ENCODE measurements around the gene KDM2A.

The KDM2A gene

DNA sequence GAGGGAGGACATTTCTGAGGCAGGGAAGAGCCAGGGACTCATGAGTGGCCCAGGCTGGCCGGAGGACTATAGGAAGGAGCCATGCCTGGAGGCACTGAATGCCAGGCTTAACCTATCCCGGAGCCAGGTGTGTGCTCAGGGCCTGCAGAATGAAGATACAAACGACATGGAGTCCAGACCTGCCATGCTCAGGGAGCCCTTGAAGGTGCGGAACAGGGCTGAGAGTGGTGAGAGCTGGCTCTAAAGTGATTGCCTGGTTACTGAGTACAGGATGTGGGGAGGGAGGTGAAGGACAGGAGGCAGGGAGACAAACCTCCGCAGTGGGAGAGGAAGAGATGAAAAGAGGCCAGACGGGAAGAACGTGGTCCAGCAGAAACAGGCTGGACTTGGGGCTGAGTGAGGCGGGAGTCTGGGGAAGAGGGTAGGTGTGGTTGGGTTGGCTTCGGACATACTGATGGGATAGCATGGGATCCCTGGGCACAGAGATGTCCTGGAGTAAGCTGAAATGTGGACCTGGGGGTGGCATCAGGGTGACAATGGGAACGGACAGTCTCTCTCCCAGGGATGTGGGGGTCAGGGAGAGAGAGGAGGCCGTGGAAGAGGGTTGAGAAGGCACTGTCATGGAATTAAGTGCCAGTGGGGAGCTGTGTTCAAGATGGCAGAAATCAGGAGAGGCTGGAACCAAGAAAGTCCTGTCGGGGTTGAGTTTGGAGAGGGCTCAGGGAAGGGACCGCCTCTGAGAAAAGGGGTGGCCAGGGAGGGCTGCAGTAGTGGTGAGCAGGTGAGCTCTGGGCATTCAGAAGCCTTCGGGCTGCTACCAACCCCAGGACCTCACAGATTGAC lies 168.5 kb downstream of the KDM2A start:
- DNase-seq, result peak; percentile 70

DNA sequence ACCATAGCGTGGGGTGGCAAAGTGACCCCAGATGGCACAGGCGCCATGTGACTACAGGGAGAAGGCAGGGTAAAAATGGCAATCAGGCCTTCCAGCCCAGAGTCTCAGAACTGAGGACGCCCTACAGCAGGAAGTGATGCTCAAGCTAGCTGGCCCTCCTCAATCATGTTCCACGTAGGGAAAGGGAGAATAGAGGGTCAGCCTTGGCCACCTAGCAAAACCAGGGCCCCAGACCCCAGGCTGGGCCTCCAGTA lies 169.1 kb downstream of the KDM2A start:
- no peak for DNase-seq

DNA sequence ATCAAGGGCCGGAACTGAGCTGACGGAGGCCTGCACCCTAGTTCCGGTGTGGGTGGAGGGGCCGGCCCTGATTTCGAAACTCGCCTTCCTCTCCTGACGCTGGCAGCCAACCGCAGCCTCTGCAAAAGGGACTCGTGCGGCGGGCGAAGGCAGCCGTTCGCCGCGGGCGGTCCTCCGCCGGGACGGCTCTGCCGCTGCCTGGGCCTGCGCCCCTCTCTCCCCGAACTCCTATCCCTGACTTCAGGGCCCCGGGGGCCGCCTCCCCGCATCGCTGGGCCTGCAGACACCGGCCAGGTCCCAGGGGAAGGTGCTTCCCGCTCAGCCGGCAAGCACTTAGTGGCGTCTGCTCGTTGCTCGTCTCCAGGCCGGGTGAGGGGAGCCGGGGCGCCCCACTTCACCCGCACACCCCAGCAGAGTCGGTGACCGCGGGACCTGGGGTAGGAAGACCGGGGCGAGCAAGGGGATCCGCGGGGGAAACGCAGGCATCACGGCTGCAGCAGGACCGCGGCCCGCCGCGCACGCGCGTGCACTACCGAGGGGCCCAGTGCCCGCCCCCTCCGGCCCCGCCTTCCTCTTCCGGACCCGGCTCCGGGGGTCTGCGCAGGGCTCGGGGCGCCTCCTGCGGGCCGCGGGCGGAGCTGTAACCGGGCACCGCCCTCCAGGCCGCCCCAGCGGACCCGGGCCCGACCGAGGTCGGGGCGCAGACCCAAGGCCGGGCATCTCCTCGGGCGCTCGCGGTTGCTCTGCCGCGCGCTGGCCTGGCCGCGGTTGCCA lies 169.6 kb downstream of the KDM2A start:
- DNase-seq, result peak; percentile 95

DNA sequence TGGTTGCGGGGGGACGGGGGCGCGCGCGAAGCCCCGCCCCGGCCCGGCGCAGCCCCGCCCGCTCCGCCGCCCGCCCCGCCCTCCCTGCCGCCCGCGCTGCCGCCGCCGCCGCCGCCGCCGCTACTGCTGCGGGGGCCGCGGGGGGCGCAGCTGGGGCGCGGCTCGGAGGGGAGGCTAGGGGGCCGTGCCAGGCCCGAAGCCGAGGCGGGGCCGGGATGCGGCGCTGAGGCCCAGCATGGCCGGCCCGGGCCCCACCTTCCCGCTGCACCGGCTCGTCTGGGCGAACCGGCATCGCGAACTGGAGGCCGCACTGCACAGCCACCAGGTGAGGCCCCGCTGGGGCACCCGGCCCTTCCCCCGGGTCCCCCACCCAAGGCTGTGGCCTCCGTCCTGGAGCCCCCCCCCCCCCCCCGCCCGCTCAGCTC lies 170.2 kb downstream of the KDM2A start, which contains the start of gene ANKRD13D:
Gene ANKRD13D (plus strand): TSS at position 78 of the 425 bp plus-strand sequence. CDS start 158 bp downstream, at position 236.
- no peak for DNase-seq

DNA sequence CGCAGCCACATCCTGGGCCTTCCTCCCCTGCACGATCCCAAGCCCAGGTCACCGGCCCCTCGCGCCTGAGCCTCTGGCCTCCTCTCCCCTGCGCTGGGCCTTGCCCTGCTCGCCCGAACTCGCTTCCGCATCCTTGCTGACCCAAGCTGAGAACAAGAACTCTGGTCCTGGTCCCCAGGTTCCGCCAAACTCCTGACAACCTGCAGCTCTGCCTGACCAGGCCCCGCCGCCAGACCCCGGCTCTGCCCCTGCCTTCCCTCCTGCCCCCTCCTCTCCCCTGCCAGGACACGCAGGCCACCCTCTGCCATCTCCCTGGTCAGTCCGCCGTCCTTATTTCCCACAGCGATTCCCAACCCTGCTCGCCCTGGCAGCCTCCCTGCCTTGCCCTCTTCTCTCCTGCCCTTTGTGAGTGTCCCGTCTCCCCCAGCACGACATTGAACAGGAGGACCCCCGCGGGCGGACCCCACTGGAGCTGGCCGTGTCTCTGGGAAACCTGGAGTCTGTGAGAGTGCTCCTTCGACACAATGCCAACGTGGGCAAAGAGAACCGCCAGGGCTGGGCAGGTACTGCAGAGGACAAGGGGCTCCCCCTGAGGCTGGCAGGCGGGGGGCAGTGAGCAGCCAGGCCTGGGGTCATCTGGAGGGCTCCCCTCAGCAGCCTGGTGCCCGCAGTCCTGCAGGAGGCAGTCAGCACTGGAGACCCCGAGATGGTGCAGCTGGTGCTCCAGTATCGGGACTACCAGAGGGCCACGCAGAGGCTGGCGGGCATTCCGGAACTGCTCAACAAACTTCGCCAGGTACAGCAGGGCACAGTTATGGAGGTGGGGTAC lies 170.8 kb downstream of the KDM2A start:
- DNase-seq, result no peak

DNA sequence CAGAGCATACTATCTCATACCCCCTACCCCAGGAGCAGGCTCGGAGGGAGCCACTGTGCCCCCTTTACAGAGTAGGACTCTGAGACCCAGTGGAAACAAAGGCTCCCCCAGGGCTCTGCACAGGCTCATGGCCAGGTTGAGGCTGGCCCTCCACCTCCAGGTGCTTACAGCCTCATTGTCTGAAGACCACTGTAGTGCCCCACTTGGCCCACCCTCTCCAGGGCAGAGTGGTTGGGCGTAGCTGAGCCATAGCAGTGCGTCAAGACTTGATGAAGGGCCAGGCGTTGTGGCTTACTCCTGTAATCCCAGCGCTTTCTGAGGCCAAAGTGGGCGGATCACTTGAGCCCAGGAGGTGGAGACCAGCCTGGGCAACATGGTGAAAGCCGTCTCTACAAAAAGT lies 171.7 kb downstream of the KDM2A start:
- DNase-seq, result no peak

DNA sequence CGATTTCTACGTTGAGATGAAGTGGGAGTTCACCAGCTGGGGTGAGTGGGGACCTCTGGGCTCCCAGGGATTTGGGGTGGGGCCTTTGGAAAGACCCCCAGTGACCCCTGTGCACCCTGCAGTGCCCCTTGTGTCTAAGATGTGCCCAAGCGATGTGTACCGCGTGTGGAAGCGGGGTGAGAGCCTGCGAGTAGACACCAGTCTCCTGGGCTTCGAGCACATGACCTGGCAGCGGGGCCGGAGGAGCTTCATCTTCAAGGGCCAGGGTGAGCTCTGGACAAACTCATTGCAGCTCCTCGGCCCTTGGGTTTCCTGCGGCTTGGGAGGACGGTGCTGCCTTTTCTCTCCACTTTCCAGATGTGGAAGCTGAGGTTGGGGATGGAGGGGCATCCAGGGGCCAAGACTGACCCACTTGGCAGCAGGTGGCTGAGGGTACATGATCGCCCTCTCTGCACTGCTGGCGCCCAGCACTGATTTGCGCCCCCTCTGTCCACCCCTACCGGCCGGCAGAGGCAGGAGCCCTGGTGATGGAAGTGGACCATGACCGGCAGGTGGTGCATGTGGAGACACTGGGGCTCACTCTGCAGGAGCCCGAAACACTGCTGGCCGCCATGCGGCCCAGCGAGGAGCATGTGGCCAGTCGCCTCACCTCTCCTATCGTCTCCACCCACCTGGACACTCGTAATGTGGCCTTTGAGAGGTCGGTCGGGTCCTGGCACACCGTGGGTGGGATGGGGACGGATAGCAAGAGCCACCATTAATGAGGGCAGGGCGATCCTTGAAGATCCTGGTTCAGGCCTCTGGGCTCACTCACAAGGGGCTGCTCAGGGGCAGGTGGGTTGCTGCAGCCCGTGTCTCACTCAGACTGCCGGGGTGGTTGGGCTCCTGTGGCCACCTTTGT lies 172.7 kb downstream of the KDM2A start:
- DNase-seq, result no peak

DNA sequence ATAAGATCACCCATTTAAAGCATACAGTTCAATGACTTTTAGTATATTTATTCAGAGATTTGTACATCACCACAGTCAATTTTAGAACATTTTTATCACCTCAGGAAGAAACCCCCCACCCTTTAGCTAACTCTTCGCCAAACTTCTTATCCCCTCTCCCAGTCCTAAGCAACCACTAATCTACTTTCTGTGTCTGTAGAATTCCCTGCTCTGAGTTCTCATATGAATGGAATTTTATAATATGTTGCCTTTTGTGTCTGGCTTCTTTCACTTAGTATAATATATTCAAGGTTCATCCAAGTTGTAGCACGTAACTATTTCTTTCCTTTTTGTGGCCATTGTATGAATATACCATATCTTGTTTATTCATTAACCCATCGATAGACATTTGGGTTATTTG lies 173.6 kb downstream of the KDM2A start:
- no peak for DNase-seq

DNA sequence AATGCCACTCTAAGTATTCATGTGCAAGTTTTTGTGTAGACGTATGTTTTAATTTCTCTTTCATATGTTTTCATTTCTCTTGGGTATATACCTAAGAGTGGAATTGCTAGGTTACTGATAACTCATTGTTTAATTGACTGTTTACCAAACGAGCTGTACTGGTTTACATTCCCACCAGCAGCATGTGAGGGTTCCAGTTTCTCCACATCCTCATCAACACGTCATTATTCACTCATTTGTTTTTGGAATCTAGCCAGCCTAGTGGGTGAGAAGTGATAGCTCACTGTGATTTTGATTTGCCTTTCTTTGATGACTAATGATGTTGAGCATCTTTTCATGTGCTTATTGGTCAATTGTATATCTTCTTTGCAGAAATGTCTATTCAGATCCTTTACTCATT lies 174.0 kb downstream of the KDM2A start:
- no peak for DNase-seq

DNA sequence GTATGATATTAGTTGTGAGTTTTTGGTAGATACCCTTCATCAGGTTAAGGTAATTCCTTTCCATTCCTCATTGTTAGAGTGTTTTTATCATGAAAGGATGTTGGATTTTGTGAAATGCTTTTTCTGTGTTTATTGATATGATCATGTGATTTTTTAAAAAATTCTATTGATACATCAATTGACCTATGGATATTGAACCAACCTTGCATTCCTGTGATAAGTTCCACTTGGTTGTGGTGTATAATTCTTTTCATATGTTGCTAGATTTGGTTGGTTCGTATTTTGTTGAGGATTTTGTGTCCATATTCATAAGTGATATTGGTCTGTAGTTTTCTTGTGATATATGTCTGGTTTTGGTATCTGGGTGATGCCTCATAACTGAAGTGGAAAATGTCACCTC lies 176.8 kb downstream of the KDM2A start:
- no peak for DNase-seq

DNA sequence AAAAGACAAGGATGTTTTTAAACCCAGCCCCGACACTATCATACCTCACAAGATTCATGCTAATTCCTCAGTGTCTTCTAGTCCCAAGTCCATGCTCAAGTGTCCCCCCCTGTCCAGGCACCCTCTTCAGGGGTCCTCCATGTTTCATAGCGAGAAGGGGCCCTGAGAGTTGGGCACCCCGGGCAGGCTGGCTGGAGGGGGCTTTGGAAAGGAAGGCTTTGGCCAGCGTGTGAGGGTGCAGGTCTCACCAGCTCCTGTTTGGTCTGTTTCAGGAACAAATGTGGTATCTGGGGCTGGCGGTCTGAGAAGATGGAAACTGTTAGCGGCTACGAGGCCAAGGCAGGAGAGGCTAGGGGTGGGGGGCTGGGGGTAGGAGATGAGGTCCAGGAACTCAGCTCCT lies 179.7 kb downstream of the KDM2A start:
- no peak for DNase-seq

DNA sequence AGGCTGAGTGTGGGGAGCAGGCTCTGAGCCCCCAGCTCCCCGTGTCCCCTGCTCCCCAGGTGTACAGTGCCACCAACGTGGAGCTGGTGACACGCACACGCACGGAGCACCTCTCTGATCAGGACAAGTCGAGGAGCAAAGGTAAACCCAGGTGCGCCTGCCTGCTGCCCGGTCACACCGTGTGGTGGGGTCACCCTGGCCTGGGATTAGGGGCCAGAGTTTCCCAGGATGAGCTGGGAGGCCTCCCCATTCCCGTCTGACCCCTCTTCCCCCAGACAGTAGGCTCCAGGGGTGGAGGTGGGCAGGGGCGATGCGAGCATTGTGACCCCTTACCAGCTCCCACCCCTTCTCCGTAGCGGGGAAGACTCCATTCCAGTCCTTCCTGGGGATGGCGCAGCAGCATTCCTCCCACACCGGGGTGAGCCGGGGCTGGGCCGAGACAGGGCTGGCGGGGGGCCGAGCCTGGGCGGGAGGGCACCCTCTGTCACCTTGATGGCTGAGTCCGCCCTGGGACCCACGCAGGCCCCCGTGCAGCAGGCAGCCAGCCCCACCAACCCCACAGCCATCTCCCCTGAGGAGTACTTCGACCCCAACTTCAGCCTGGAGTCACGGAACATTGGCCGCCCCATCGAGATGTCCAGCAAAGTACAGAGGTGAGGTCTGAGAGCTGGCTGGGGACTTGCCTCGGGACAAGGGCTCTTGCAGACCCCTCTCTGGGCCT lies 180.6 kb downstream of the KDM2A start:
- DNase-seq, result no peak

DNA sequence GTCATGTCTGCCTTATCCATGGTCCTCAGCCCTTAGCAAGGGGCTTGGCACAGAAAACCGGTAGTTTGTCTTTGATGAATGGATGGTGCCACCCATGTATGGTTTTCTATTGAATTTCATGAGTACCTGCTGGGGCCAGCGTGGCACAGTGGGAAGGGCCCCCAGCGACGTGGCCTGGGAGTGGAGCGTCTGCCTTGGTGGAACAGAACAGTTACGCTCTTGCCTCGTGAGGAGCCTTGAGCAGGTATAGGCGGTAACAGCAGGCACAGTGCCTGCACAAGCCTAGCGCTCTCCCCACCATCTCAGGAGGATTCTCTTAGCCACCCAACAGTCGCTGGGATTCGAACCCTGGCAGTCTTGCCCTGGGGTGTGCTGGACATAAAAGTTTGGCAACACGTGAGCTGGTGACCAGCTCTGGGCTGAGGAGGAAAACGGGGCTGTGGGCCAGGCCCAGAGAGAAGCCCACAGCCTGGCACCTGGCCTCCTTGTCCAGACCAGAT lies 181.2 kb downstream of the KDM2A start:
- DNase-seq, result no peak

DNA sequence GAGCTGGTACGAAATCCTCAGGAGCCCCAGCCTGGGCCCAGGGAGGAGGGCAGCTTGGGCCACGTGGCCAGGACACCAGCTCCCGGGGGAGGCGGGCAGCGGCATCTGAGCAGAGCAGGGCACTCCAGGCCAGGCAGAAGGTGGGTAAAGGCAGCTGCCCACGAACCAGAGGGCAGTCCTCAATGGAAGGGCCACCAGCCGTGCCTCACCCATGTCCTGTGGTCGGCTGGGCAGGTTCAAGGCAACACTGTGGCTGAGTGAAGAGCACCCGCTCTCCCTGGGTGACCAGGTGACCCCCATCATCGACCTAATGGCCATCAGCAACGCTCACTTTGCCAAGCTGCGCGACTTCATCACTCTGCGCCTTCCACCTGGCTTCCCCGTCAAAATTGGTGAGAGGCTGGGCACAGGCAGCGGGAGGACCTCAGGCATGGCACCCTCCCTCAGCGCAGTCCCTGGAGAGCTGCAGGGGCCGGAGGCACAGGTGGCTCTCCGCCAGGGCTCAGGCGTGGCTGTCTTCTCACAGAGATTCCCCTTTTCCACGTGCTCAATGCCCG lies 181.8 kb downstream of the KDM2A start:
- no peak for DNase-seq

DNA sequence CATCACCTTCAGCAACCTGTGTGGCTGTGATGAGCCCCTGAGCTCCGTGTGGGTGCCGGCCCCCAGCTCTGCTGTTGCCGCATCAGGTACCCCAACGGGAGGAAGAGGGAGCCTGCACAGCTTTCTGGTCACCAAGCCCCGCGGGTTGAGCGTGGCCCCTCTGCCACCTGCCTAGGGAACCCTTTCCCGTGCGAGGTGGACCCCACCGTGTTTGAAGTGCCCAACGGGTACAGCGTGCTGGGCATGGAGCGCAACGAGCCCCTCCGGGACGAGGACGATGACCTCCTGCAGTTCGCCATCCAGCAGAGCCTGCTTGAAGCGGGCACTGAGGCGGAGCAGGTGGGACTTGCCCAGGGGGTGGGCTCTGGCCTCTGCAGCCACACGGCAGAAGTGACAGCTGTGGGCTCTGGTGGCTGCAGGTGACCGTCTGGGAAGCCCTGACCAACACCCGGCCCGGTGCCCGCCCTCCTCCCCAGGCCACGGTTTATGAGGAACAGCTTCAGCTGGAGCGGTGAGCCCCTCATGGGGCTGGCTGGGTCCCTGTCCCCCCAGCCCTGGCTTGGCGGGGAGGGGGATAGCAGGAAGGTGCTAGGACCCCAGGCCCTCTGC lies 182.4 kb downstream of the KDM2A start:
- no peak for DNase-seq

DNA sequence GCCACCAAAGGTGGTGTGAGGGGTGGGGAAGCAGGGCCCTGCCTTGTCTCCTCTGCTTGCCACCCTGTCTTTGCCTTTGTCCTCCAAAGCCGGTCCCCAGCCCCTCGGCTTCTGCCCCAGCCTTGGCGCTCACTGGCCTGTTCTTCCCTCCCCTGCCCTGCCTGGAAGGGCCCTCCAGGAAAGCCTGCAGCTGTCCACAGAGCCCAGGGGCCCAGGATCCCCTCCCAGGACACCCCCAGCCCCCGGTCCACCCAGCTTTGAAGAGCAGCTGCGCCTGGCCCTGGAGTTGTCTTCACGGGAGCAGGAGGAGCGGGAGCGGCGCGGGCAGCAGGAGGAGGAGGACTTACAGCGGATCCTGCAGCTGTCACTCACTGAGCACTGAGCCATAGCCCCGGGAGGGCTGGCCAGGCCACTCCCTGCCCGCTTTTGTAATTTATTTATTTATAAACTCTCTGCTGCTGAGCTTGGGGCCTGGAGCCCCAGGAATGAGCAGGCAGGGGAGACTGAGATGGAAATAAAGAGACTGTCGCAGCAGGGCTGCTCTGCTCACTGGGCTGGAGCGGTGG lies 183.0 kb downstream of the KDM2A start:
- no peak for DNase-seq

DNA sequence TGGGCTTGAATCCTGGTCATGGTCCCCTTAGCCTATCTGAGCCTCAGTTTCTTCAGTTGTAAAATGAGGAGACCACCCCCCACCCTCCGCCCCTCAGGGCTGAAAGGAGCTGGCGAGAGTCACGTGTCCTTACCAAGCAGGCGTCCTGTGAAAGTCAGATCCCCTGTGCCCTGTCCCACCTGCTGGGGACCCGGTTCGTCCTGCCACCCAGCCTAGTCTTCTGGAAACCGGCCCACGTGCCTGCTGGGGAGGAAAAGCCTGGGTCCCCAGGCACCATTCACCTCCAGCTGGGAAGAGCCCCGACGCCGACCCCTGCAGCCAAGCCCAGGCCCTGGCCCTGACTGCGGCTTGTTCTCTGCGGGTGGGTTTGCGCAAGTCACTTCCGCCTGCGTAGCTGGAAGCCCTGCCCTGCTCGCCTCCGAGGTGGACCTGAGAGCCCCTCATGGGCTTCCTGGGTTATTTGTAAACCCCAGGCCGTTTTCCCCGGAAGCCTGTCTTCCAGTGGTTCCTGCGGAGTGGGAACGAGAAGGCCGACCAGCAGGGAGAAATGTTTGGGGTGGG lies 183.6 kb downstream of the KDM2A start:
- no peak for DNase-seq

DNA sequence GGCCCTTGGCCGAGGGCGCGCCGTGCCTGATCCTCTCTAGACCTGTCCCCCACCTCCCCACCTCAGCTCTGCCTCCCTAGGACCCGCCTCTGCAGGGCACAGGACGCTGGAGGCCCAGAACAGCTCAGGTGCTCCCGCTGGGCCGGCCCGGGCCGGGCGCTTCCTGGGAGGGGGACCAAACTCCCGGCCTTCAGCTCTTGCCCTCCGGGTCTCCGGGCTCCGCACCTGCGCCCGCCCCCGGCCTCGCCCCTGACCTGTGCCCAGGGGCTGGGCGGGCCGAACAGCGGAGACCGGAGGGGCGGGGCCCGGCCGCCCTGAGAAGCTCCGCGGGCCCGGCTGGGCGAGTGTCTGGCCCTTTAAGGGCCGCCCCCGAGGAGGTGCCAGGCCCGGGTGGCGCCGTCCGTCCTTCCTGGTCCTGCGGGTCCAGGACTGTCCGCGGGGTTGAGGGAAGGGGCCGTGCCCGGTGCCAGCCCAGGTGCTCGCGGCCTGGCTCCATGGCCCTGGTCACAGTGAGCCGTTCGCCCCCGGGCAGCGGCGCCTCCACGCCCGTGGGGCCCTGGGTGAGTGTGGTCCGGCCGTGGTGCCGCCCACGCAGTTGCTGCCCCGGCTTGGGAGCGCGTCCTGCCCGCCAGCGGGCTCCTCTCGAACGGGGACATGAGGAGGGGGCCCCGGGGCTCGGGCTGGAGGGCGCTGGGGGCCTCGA lies 184.2 kb downstream of the KDM2A start, which contains the start of gene SSH3:
Gene SSH3 (plus strand): TSS at position 399 of the 703 bp plus-strand sequence. CDS start 96 bp downstream, at position 495.
- peak; percentile 54 for DNase-seq

DNA sequence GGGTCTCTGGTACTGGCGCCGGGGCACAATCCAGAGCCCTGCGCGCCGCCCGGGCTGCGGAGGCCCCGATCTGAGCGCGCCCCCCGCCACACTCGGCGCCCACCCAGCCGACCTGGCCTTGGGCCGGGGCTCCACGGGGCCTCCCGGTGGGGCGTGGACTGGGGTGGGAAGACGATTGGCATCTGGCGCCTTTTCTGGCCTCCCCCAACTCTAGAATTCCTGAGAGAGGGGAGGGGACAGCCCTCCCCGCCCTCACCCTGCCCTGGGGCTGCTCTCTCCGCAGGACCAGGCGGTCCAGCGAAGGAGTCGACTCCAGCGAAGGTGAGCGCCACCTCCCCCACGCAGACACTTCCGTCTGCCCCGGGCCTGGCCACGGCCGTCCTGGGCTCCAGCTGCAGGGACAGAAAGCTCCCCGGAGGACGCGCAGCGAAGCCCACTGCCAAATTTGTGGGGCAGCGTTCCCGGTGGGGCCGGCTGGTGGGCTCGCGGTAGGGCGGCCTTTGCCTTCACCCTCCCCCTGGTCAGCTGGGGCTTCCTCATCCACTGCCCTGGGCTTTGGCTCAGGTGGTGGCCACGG lies 184.9 kb downstream of the KDM2A start:
- DNase-seq, result no peak
